Measurements from ENCODE around the gene SDCCAG8. TPM values are rescaled to one million over a fixed set of nuclear protein-coding genes. Genes with fewer than 3 reads are reported as not detected.

Gene SDCCAG8
- total RNA-seq, 2 experiments from 2014 or later: 18.3 to 21.2 TPM

- ATAC-seq (ENCODE audit: poor library complexity) (no peak), DNase-seq (no peak)
- POLR2A ChIA-PET: no interaction called here
- no peak overlapping the region for H3K27ac ChIP-seq (ENCODE audit: low read depth in 1 of 2, low read length in 2 of 2)
- TF ChIP-seq CTCF (IDR thresholded peaks at IDR 0.05): no peak
- CTCF ChIA-PET: no interaction called here
- no peak overlapping the region for H3K4me3 Mint-ChIP-seq
- H3K9me3 Mint-ChIP-seq: no peaks in the 10 kb centered on the region
- no peaks in the 10 kb centered on the region for H3K9me3 ChIP-seq (ENCODE audit: control insufficient read depth in 1 of 2, insufficient read depth in 1 of 2, low read length in 2 of 2)
- H3K27ac Mint-ChIP-seq: no peak overlapping the region
- no peaks in the 10 kb centered on the region for H3K27me3 ChIP-seq (ENCODE audit: control insufficient read depth in 1 of 2, insufficient read depth in 2 of 2, low read length in 2 of 2)
- H3K27me3 Mint-ChIP-seq: no peaks in the 10 kb centered on the region
- H3K4me3 ChIP-seq (ENCODE audit: low read length): no peak overlapping the region
- peaks cover 20% of the 10 kb centered on the region for H3K36me3 ChIP-seq (ENCODE audit: insufficient read depth, low read length)
- intact Hi-C loops (cut with DNase I, micrococcal nuclease): no loop called here
- peaks cover 68% of the 10 kb centered on the region for H3K36me3 Mint-ChIP-seq (ENCODE audit: low read depth)
- no peaks in the 10 kb centered on the region for H3K4me1 ChIP-seq (ENCODE audit: insufficient read depth, low read length)
- H3K4me1 Mint-ChIP-seq (ENCODE audit: low read depth): no peaks in the 10 kb centered on the region
Measured at GRCh38 chr1:243315455-243315854, 59.6 kb downstream of the SDCCAG8 start.

- no peaks in the 10 kb centered on the region for H3K4me1 Mint-ChIP-seq (ENCODE audit: low read depth)
- ChIA-PET POLR2A (no interaction called here), CTCF (no interaction called here)
- Histone ChIP-seq H3K27ac (ENCODE audit: low read depth in 1 of 2, low read length in 2 of 2) (no peak overlapping the region), H3K9me3 (ENCODE audit: control insufficient read depth in 1 of 2, insufficient read depth in 1 of 2, low read length in 2 of 2) (no peaks in the 10 kb centered on the region), H3K4me3 (ENCODE audit: low read length) (no peak overlapping the region), H3K36me3 (ENCODE audit: insufficient read depth, low read length) (peaks cover 20% of the 10 kb centered on the region), H3K4me1 (ENCODE audit: insufficient read depth, low read length) (no peaks in the 10 kb centered on the region), H3K27me3 (ENCODE audit: control insufficient read depth in 1 of 2, insufficient read depth in 2 of 2, low read length in 2 of 2) (no peaks in the 10 kb centered on the region)
- DNase-seq (no peak), ATAC-seq (ENCODE audit: poor library complexity) (no peak)
- no peak overlapping the region for H3K27ac Mint-ChIP-seq
- H3K9me3 Mint-ChIP-seq: no peaks in the 10 kb centered on the region
- intact Hi-C loops (cut with DNase I, micrococcal nuclease): no loop called here
- no peak for TF ChIP-seq CTCF (IDR thresholded peaks at IDR 0.05)
- H3K27me3 Mint-ChIP-seq: no peaks in the 10 kb centered on the region
- H3K4me3 Mint-ChIP-seq: no peak overlapping the region
- H3K36me3 Mint-ChIP-seq (ENCODE audit: low read depth): peaks cover 64% of the 10 kb centered on the region
Measured at GRCh38 chr1:243315893-243316292, 60.1 kb downstream of the SDCCAG8 start.

- Mint-ChIP-seq H3K36me3 (ENCODE audit: low read depth) (peaks cover 60% of the 10 kb centered on the region), H3K4me1 (ENCODE audit: low read depth) (no peaks in the 10 kb centered on the region), H3K4me3 (no peak overlapping the region), H3K27ac (no peak overlapping the region), H3K27me3 (no peaks in the 10 kb centered on the region), H3K9me3 (no peaks in the 10 kb centered on the region)
- no peak for TF ChIP-seq CTCF (IDR thresholded peaks at IDR 0.05)
- POLR2A ChIA-PET: no interaction called here
- peaks cover 20% of the 10 kb centered on the region for H3K36me3 ChIP-seq (ENCODE audit: insufficient read depth, low read length)
- intact Hi-C loops (cut with DNase I, micrococcal nuclease): no loop called here
- H3K4me1 ChIP-seq (ENCODE audit: insufficient read depth, low read length): no peaks in the 10 kb centered on the region
- CTCF ChIA-PET: no interaction called here
- H3K27me3 ChIP-seq (ENCODE audit: control insufficient read depth in 1 of 2, insufficient read depth in 2 of 2, low read length in 2 of 2): no peaks in the 10 kb centered on the region
- DNase-seq (no peak), ATAC-seq (ENCODE audit: poor library complexity) (no peak)
- no peak overlapping the region for H3K27ac ChIP-seq (ENCODE audit: low read depth in 1 of 2, low read length in 2 of 2)
- H3K9me3 ChIP-seq (ENCODE audit: control insufficient read depth in 1 of 2, insufficient read depth in 1 of 2, low read length in 2 of 2): no peaks in the 10 kb centered on the region
- no peak overlapping the region for H3K4me3 ChIP-seq (ENCODE audit: low read length)
Measured at GRCh38 chr1:243316366-243316989, 60.6 kb downstream of the SDCCAG8 start.

Measured in CD4-positive, alpha-beta T cell (primary cell).